Adrenal gland (tissue), 5 donors: ENCODE results near the gene IQGAP2.

Experiments used
- CTCF ChIP-seq, 6 experiments: fragments of 450-650 bp in 4 of 6; fragments of 200-600 bp in 2 of 6; sonication (generic) in 1 of 6; IDR thresholded peaks; 1 replicate in 5 of 6; 2 replicates in 1 of 6; pipeline versions ENCODE4 v1.5.1 to v1.8.0; 2016 to 2021; ENCODE audit warnings: antibody characterized with exemption in 6 of 6, mild to moderate bottlenecking in 2 of 6, moderate library complexity in 1 of 6
- POLR2A ChIP-seq, 2 donors: fragments of 450-650 bp; IDR thresholded peaks; one replicate each; pipeline ENCODE4 v1.6.1; 2017; ENCODE audit warnings: antibody characterized with exemption in 2 of 2, mild to moderate bottlenecking in 2 of 2, moderate library complexity in 1 of 2
- donor health status: DM: no; HTN: no; CAD: no.

GRCh38 chr5:76565009-76565408 is 161.9 kb downstream of the IQGAP2 start:
- no peak for TF ChIP-seq CTCF (IDR thresholded peaks at IDR 0.05)
- TF ChIP-seq POLR2A (IDR thresholded peaks at IDR 0.05): no peak
